ENCODE data around the gene MSANTD2.

Gene MSANTD2

DNA sequence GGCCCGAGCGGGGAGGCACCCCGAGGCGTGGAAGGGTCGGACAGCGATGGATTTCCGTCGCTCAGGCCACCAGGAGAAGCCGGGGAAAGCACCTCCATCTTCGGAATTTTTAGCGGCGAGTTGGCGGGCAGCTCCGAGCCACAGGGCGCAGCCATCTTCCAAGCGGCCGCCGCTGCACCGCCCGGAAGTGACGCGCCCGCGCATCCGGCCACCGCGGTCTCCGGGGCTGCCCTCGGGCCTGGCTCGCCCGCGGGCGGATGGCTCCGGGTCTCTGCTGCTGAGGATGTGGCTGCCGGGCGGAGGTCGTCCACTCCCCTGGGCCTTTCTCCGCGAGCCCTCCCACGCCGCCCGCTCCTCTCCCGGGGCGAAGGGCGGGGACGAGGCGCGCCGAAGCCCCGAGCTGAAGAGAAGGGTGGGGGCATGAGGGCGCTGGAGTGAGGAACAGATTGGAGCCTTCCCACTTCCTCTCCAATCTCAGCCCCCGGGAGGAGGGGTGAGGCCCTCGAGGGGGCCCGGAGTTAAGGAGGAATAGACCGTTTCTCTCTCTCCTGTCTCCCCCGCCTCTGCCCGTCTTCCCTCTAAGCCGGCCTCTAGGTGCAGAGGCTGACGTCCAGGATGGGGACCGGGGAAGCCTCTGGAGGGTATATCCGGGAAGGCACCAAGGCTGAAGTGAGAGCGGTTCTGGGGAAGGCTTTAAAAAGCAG lies at the start of gene MSANTD2:
Gene MSANTD2, minus strand, starts transcription at position 181 of the 704 bp plus-strand sequence. Its CDS starts 26 bp downstream, at position 155.
- Mint-ChIP-seq H3K4me3 (peak within 1 kb of the TSS; percentile 94), H3K27ac (peak within 1 kb of the TSS; percentile 95), H3K4me1 (ENCODE audit: low read depth) (peaks cover 22% of the 10 kb centered on the region), H3K27me3 (ENCODE audit: low read depth) (peaks cover 21% of the 10 kb centered on the region), H3K9me3 (no peaks in the 10 kb centered on the region), H3K36me3 (ENCODE audit: low read depth) (no peaks in the 10 kb centered on the region)

DNA sequence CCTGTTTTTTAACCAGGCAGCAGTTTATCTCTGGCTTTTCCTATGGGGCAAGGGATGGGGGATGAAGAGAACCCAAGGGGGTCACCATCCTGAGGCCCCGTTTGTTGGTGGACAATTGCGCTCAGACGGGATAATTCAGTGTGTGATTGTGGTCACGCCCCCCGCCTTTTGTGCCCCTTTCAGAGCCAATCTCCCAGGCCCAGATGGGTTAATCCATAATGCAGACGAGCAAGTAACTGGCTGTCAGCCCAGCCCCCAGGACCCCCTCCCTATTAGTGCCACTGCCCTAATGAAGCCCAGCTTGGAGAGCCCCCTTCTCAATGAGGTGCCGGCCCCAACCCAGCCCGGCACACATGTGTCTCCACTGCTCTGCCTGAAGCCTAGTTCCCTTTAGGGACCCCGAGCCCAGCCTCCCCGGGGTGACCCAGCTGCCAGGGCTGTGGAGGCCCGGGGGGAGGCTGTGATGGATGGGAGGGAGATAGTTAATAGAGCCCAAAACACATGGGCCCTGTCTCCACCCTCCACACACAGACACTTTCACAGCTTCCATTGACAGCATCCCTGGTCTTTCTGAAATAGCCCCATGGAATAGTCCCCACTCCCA lies 46.0 kb upstream of the MSANTD2 start:
- Mint-ChIP-seq H3K4me3 (no peak overlapping the region), H3K36me3 (ENCODE audit: low read depth) (no peaks in the 10 kb centered on the region), H3K27ac (no peak overlapping the region), H3K27me3 (ENCODE audit: low read depth) (peaks cover 95% of the 10 kb centered on the region), H3K9me3 (no peaks in the 10 kb centered on the region), H3K4me1 (ENCODE audit: low read depth) (no peaks in the 10 kb centered on the region)

- peaks cover 95% of the 10 kb centered on the region for H3K27me3 Mint-ChIP-seq (ENCODE audit: low read depth)
- no peaks in the 10 kb centered on the region for H3K9me3 Mint-ChIP-seq
- H3K4me3 Mint-ChIP-seq, result no peak overlapping the region
- peaks cover 3% of the 10 kb centered on the region for H3K4me1 Mint-ChIP-seq (ENCODE audit: low read depth)
- no peak overlapping the region for H3K27ac Mint-ChIP-seq
- H3K36me3 Mint-ChIP-seq (ENCODE audit: low read depth), result no peaks in the 10 kb centered on the region
Measured at GRCh38 chr11:124844664-124845079, 44.5 kb upstream of the MSANTD2 start.

GRCh38 chr11:124843616-124843910 lies 43.4 kb upstream of the MSANTD2 start:
- no peaks in the 10 kb centered on the region for H3K36me3 Mint-ChIP-seq (ENCODE audit: low read depth)
- no peak overlapping the region for H3K4me3 Mint-ChIP-seq
- H3K27ac Mint-ChIP-seq, result no peak overlapping the region
- H3K4me1 Mint-ChIP-seq (ENCODE audit: low read depth), result peaks cover 5% of the 10 kb centered on the region
- no peaks in the 10 kb centered on the region for H3K9me3 Mint-ChIP-seq
- H3K27me3 Mint-ChIP-seq (ENCODE audit: low read depth), result peaks cover 91% of the 10 kb centered on the region

GRCh38 chr11:124842305-124842704 lies 42.1 kb upstream of the MSANTD2 start:
- peaks cover 6% of the 10 kb centered on the region for H3K4me1 Mint-ChIP-seq (ENCODE audit: low read depth)
- no peak overlapping the region for H3K27ac Mint-ChIP-seq
- no peaks in the 10 kb centered on the region for H3K9me3 Mint-ChIP-seq
- peaks cover 91% of the 10 kb centered on the region for H3K27me3 Mint-ChIP-seq (ENCODE audit: low read depth)
- H3K4me3 Mint-ChIP-seq, result no peak overlapping the region
- H3K36me3 Mint-ChIP-seq (ENCODE audit: low read depth), result no peaks in the 10 kb centered on the region

- Mint-ChIP-seq H3K27ac (no peak overlapping the region), H3K4me3 (no peak overlapping the region), H3K9me3 (no peaks in the 10 kb centered on the region), H3K36me3 (ENCODE audit: low read depth) (no peaks in the 10 kb centered on the region), H3K4me1 (ENCODE audit: low read depth) (peaks cover 11% of the 10 kb centered on the region), H3K27me3 (ENCODE audit: low read depth) (peaks cover 91% of the 10 kb centered on the region)
Measured at GRCh38 chr11:124841840-124842239, 41.6 kb upstream of the MSANTD2 start.

GRCh38 chr11:124841201-124841600 lies 41.0 kb upstream of the MSANTD2 start:
- H3K4me1 Mint-ChIP-seq (ENCODE audit: low read depth), result peaks cover 14% of the 10 kb centered on the region
- no peak overlapping the region for H3K4me3 Mint-ChIP-seq
- peaks cover 87% of the 10 kb centered on the region for H3K27me3 Mint-ChIP-seq (ENCODE audit: low read depth)
- no peaks in the 10 kb centered on the region for H3K36me3 Mint-ChIP-seq (ENCODE audit: low read depth)
- no peak overlapping the region for H3K27ac Mint-ChIP-seq
- H3K9me3 Mint-ChIP-seq, result no peaks in the 10 kb centered on the region

- Mint-ChIP-seq H3K9me3 (no peaks in the 10 kb centered on the region), H3K27ac (no peak overlapping the region), H3K4me3 (no peak overlapping the region), H3K4me1 (ENCODE audit: low read depth) (peaks cover 17% of the 10 kb centered on the region), H3K36me3 (ENCODE audit: low read depth) (no peaks in the 10 kb centered on the region), H3K27me3 (ENCODE audit: low read depth) (peaks cover 86% of the 10 kb centered on the region)
Measured at GRCh38 chr11:124840666-124841065, 40.5 kb upstream of the MSANTD2 start.

DNA sequence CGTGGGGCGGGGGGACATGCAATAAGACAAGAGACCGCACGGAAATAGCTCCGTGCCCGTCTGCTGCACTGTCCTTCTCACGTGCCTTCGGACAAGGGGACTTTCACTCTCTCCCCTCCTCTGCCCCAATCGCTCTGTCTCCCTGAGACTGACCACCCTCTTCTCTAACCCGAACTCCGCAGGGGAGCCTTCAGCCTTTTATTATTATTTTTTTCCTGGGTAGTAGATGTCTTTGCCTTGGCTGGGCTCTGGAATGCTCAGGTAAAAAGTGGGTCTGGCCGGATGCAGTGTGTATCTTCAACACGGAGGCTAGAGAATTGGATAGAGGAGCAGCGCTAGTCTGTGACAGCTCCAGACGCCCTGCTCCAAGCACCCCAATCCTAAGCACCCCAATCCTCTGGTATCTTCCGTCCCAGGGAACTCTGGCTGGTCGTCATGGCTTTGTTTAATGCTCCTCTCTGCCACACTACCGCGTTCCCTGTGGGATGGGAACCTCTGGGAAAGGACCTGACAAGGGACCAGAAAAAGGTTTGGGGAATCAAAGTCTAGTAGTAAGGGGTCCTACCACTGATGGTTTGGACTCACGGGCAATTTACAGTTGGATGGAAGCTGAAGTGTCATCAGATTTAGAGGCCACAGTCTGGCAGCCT lies 39.9 kb upstream of the MSANTD2 start:
- Mint-ChIP-seq H3K27me3 (ENCODE audit: low read depth) (peaks cover 84% of the 10 kb centered on the region), H3K4me3 (no peak overlapping the region), H3K27ac (no peak overlapping the region), H3K36me3 (ENCODE audit: low read depth) (no peaks in the 10 kb centered on the region), H3K4me1 (ENCODE audit: low read depth) (peaks cover 17% of the 10 kb centered on the region), H3K9me3 (no peaks in the 10 kb centered on the region)

- H3K4me1 Mint-ChIP-seq (ENCODE audit: low read depth), result peaks cover 17% of the 10 kb centered on the region
- H3K27ac Mint-ChIP-seq, result no peak overlapping the region
- H3K9me3 Mint-ChIP-seq, result no peaks in the 10 kb centered on the region
- H3K27me3 Mint-ChIP-seq (ENCODE audit: low read depth), result peaks cover 84% of the 10 kb centered on the region
- no peak overlapping the region for H3K4me3 Mint-ChIP-seq
- no peaks in the 10 kb centered on the region for H3K36me3 Mint-ChIP-seq (ENCODE audit: low read depth)
Measured at GRCh38 chr11:124839128-124839971, 39.1 kb upstream of the MSANTD2 start.

DNA sequence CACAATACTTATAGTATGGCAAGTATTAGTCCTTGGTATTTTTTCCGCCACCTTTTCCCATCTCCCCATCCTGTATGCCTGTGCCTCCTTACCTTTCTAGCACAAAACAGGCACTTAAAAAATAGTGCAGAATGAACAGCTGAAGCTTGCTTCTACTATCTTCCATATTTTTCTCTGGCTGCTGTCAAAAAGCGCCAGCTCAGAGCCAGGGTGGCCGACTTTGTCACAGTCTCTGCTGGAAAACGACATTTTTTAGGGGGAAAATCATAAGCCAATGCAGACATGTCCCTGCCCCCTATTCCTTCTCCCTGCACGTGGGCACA lies 38.6 kb upstream of the MSANTD2 start:
- Mint-ChIP-seq H3K36me3 (ENCODE audit: low read depth) (no peaks in the 10 kb centered on the region), H3K27ac (no peak overlapping the region), H3K27me3 (ENCODE audit: low read depth) (peaks cover 83% of the 10 kb centered on the region), H3K4me3 (no peak overlapping the region), H3K9me3 (no peaks in the 10 kb centered on the region), H3K4me1 (ENCODE audit: low read depth) (peaks cover 17% of the 10 kb centered on the region)

DNA sequence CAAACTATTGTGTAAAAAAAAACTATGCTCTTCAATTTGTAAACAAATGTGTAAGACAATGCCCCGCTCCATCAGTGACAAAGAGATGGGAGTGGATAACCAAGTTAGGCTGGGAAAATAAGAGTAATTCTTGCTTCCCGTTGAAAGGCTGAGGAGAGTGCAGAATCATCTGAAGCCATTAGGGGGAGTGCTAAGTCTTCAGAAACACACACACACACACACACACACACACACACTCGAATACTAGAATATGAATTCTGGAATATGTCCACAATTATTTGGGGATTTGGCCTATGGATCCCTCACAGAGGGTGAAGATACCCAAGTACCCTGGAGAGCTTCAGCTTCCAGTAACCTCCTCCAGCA lies 37.3 kb upstream of the MSANTD2 start:
- no peak overlapping the region for H3K27ac Mint-ChIP-seq

DNA sequence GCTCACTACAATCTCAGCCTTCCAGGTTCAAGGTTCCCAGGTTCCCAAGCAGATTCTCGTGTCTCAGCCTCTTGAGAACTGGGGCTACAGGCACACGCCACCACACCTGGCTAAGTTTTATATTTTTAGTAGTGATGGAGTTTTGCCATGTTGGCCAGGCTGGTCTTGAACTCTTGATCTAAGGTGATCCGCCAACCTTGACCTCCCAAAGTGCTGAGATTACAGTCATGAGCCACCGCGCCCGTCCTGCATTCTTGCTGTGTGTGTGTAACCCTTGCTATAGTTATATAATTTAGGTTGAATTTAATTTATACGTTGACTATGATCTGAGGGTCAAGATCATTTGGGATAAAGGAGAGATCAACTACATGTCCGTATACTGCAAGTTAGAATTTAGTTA lies 35.7 kb upstream of the MSANTD2 start:
- Mint-ChIP-seq H3K27me3 (ENCODE audit: low read depth) (peaks cover 67% of the 10 kb centered on the region), H3K9me3 (no peaks in the 10 kb centered on the region), H3K27ac (no peak overlapping the region), H3K4me3 (peak overlapping the region; percentile 76), H3K4me1 (ENCODE audit: low read depth) (peaks cover 17% of the 10 kb centered on the region), H3K36me3 (ENCODE audit: low read depth) (no peaks in the 10 kb centered on the region)

More for the DNA sequence above, 37.3 kb upstream of the MSANTD2 start:
- Mint-ChIP-seq H3K9me3 (no peaks in the 10 kb centered on the region), H3K36me3 (ENCODE audit: low read depth) (no peaks in the 10 kb centered on the region), H3K4me3 (no peak overlapping the region), H3K27me3 (ENCODE audit: low read depth) (peaks cover 76% of the 10 kb centered on the region), H3K4me1 (ENCODE audit: low read depth) (peaks cover 17% of the 10 kb centered on the region)

- H3K27me3 Mint-ChIP-seq (ENCODE audit: low read depth), result peaks cover 61% of the 10 kb centered on the region
- H3K4me3 Mint-ChIP-seq, result no peak overlapping the region
- peaks cover 14% of the 10 kb centered on the region for H3K4me1 Mint-ChIP-seq (ENCODE audit: low read depth)
- no peaks in the 10 kb centered on the region for H3K9me3 Mint-ChIP-seq
- H3K27ac Mint-ChIP-seq, result no peak overlapping the region
- H3K36me3 Mint-ChIP-seq (ENCODE audit: low read depth), result no peaks in the 10 kb centered on the region
Measured at GRCh38 chr11:124834526-124835180, 34.4 kb upstream of the MSANTD2 start.
